Measurements from ENCODE around the gene ANP32A.

DNA sequence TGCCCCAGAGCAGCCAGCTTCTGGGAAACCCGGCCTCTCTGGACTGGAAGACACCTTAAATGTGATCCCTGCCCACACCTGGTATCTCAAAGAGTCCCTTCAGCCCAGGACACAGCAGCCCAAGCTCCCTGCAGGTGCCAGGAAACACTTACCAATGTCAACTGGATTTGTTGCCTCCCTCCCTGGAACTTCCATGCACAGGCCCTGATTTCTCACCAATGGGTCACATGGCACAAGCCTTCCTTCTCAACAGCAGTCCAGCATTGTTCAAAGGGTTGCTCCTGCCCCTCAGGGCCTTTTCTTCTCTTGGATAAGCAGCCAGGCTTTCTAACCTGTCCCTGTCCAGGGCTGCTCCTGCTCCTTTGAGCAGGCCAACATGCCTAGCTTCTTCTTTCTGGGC lies 31.6 kb downstream of the ANP32A start:
- TF ChIP-seq, protein P1, sequence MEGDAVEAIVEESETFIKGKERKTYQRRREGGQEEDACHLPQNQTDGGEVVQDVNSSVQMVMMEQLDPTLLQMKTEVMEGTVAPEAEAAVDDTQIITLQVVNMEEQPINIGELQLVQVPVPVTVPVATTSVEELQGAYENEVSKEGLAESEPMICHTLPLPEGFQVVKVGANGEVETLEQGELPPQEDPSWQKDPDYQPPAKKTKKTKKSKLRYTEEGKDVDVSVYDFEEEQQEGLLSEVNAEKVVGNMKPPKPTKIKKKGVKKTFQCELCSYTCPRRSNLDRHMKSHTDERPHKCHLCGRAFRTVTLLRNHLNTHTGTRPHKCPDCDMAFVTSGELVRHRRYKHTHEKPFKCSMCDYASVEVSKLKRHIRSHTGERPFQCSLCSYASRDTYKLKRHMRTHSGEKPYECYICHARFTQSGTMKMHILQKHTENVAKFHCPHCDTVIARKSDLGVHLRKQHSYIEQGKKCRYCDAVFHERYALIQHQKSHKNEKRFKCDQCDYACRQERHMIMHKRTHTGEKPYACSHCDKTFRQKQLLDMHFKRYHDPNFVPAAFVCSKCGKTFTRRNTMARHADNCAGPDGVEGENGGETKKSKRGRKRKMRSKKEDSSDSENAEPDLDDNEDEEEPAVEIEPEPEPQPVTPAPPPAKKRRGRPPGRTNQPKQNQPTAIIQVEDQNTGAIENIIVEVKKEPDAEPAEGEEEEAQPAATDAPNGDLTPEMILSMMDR (IDR thresholded peaks at IDR 0.05) = no peak
- no peak for TF ChIP-seq ZFX (IDR thresholded peaks at IDR 0.05; ENCODE audit: borderline replicate concordance)
